Endometrium (tissue), 2 donors: ENCODE measurements around the gene MACROD2.
A peak's percentile ranks its signal among the peaks of the same experiment; 100 is the strongest.
"Not testable (repeated sequence)": the region's sequence is repeated elsewhere in the genome, so short reads cannot be mapped to it uniquely, and the experiment has no call there.

Experiments used
- FAIRE-seq: peaks from 2 replicates; lab custom pipeline; 2012; peaks lifted over from hg19 to GRCh38; lab: Jason Lieb, UNC
- donor health status: control.
- donor health status: control.

Gene MACROD2

GRCh38 chr20:15763366-15763765 lies 1768.0 kb downstream of the MACROD2 start:
- no peak for FAIRE-seq

DNA sequence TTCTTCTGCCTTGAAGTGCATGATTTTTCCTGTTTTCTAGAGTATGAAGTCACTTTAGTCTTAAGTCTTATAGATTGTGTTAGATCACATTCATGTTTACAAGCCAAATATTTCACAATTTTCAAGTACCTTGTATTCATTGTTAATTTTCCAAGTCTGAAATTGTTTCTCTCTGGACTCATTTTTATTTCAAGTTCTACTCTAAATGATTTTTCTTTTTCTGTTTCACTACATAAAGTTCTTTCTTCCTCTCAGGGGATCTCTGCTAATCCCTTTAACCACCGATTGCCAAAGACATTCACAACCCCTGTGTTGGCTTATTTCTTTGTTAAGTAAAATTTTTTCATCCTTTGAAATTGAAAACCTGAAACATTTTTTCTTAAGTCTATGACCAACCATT lies 1772.3 kb downstream of the MACROD2 start:
- no peak for FAIRE-seq

DNA sequence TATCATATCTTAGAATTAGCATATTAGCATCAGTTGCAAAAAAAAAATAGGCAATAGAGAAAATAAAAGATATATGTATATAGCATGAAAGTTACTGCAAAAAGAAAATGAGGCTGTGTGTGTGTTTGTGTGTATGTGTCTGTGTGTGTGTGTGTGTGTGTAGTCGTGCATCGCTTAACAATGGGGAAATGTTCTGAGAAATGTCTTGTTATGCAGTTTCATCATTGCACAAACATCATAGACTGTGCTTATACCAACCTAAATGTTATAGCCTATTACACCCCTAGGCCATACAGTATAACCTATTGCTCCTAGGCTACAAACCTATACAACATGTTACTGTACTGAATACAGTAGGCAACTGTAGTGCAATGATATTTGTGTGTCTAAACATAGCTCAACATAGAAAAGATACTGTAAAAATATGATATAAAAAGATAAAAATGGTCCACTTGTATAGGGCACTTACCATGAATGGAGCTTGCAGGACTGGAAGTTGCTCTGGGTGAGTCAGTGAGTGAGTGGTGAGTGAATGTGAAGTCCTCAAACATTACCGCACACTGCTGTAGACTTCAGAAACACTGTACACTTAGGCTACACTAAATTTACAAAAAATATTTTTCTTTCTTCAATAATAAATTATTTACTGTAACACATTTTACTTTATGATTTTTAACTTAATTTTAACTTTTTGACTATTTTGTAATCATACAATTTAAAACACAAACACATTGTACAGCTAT lies 1772.9 kb downstream of the MACROD2 start:
- no peak for FAIRE-seq

GRCh38 chr20:15772826-15773225 lies 1777.5 kb downstream of the MACROD2 start:
- no peak for FAIRE-seq

GRCh38 chr20:15774926-15775325 lies 1779.6 kb downstream of the MACROD2 start:
- no peak for FAIRE-seq

DNA sequence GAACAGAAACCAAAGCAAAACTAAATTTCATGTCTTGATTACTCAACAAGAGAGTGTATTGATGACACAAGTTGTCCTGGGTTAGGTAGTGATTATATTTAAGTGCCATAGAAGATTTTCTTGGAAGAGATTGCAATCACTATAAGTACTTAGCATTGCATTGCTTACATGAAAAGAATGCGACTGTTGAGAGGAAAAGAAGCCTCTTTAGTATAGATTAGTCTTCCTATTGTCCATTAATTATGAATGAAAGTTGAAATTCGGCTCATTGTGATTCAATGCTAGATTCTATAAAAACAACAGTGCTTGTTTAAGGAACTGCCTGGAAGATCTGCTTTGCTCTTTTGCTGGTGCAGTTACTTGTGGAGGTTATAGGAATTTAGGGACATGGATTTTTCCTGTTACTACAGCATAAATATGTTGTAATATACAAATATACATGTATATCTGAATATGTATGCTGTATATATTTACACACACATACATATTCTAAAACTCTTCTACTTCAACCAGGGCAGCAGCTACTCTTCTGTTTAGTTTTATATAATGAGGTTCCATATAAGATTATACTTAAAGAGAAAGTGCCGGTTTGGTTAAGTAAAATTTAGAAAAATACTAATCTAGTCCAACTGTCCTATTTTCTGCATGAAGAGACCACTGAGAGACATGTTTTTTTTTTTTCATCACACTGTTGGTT lies 1781.6 kb downstream of the MACROD2 start:
- no peak for FAIRE-seq

- FAIRE-seq, result no peak
Measured at GRCh38 chr20:15784020-15784419, 1788.7 kb downstream of the MACROD2 start.

DNA sequence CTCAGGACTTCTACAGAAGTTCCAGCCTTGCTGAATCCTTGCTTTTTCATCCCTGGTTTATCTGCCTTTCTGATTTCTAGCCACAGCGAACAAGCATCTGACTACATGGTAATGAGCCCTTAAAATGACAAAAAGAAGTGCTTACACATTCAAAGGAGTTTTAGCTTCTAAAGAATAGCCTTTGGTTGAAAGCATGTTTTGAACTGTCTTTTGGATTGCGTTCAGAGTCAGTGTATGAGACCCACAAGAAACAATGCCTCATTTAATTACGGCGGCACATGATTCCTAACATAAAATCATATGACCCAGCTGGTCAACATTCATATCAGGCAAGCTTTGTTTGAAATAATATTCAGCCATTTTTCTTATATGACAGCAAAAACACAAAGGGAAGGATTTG lies 1793.8 kb downstream of the MACROD2 start:
- FAIRE-seq, result no peak

- FAIRE-seq, result no peak
Measured at GRCh38 chr20:15792855-15793254, 1797.5 kb downstream of the MACROD2 start.

GRCh38 chr20:15794409-15794808 lies 1799.1 kb downstream of the MACROD2 start:
- no peak for FAIRE-seq

DNA sequence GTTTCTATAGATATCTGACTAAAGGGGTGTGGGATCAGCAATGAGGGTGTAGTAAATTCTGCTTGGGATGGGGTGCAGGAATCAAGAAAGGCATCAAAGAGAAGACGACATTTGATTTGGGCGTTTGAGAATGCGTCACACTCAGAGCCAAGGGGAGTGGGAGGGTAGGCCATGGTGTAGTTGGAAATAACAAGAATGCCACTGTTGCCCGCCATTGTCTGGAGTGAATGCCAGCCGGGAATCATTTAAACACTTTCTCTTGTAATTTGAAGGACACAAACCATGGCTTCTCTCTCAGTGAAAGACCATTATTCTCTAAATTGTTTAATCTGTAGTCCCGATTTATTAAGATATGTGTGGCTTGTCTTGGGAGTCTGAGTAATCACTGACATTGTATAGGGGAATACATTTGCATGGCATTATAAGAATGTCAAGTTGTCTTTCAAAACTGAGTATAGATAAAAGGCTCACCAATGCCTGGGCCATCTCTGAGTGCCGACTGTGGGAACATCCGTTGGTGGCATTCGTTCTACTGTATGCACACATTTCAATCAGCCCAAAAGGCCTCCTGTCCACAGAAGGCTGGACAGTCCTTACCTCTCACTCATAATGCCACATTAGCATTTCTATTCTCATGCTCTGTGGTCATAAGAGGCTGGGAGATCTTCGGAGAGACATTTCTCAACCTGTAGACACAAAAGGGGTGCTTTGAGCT lies 1800.1 kb downstream of the MACROD2 start:
- no peak for FAIRE-seq

DNA sequence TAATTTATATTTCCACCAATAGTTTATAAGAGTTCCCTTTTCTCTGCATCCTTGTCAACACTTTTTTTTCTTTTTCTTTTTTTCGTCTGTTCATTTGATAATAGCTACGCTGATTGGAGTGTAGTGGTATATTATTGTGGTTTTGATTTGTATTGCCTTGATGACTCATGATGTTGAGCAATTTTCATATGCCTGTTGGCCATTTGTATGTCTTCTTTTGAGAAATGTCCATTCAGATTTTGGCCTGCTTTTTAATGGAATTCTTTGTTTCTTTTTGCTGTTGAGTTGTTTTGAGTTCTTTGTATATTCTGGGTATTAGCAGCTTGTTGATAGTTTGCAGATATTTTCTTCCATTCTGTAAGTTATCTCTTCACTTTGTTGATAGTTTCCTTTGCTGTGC lies 1804.6 kb downstream of the MACROD2 start:
- peak; percentile 83 for FAIRE-seq

DNA sequence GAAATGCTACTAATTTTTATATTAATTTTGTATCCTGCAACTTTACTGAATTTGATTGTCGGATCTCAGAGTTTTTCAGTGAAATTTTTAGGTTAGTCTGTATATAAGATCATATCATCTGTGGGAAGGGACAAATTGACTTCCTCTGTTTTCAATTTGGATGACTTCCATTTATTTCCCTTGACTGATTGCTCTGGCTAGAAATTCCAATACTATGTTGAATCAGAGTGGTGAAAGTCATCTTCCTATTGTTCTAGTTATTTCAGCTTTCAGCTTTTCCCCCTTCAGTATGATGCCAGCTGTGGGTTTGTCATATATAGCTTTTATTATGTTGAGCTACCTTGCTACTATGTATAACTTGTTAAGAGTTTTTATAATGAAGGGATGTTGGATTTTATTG lies 1806.7 kb downstream of the MACROD2 start:
- no peak for FAIRE-seq

GRCh38 chr20:15805154-15805553 lies 1809.8 kb downstream of the MACROD2 start:
- FAIRE-seq, result no peak

DNA sequence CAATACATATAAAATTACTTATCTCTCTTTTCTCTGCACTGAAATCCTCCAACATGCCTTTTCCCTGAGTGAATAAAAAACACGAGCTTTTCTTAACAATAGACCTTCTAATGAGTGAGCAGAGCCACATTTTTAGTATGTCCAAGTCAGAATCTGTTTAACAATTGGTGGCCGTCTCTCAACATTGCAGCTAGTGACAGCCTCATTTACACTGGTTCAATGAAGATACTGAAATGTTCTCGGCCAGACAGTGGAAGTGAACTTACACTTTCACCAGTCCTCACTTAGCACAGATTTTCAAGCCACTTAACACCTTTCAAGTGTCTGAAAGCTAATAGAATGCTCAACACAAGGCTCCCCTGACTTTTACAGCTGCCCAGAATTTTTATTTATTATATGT lies 1810.8 kb downstream of the MACROD2 start:
- FAIRE-seq, result no peak

- no peak for FAIRE-seq
Measured at GRCh38 chr20:15807271-15807670, 1812.0 kb downstream of the MACROD2 start.

DNA sequence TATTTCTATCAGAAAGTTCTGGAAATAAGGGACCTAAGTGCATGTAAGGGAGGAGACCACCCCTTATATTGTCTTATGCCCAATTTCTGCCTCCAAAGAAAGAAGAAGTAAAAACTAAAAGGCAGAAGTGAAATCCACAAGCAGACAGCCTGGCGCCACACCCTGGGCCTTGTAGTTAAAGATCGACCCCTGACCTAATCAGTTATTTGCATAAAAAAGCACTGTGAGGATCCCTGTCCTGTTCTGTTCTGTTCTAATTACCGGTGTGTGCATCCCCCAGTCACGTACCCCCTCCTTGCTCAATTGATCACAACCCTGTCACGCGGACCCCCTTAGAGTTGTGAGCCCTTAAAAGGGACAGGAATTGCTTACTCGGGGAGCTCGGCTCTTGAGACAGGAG lies 1812.5 kb downstream of the MACROD2 start:
- FAIRE-seq, result not testable (repeated sequence)

DNA sequence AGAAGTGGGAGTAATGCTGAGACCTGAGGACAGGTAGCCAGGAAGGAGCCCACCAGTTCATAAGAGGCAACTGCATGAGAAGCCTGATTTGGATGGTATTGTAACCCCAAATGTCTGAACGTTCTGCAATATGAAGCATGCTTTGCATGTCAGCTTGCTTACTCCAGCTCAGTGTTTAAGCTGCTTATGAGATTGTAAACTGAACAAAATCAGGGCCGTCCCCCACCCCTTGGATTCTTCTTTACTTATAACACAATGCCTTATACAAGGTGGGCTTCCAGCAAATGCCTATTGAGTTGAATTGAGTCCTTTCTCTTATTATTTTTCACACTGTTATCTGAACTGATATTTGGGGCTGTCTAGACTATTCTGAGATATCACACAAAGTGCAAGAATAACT lies 1816.6 kb downstream of the MACROD2 start:
- FAIRE-seq, result no peak

- no peak for FAIRE-seq
Measured at GRCh38 chr20:15812696-15813095, 1817.4 kb downstream of the MACROD2 start.

GRCh38 chr20:15814360-15814759 lies 1819.0 kb downstream of the MACROD2 start:
- no peak for FAIRE-seq

GRCh38 chr20:15814911-15815310 lies 1819.6 kb downstream of the MACROD2 start:
- no peak for FAIRE-seq

DNA sequence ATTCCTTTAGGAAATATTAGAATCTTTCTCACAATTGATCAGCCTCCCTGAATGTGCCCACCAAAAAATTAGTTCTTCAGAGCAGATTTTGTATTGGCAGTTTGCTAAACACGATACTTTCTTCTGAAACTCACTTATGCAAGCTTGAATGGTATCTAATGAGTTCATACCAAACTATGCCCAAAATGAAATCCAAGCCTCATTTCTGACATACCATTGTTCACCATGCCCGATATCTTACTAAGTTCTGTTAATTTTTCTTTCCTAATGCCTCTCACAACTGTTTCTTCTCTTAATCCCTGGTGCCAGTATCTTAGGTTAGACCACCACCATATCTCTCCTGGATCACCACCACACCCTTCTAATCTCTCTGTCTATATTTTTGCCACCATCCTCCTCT lies 1822.0 kb downstream of the MACROD2 start:
- FAIRE-seq, result no peak

- no peak for FAIRE-seq
Measured at GRCh38 chr20:15818651-15819071, 1823.3 kb downstream of the MACROD2 start.
